Chondrocyte (in vitro differentiated cells): ENCODE data around the gene PLCH2. TPM values are rescaled to one million over a fixed set of nuclear protein-coding genes. Genes with fewer than 3 reads are reported as not detected.

Experiments used
- DNase-seq: peaks from one replicate; pipeline ENCODE4 v3.0.0; 2021; ENCODE audit warnings: mixed read lengths, low spot score
- H3K27ac Mint-ChIP-seq: one replicate; pipeline ENCODE4 v1.8.0; 2021; ENCODE audit warnings: mild to moderate bottlenecking, moderate library complexity, mixed read lengths; ENCODE audit not compliant: unreplicated experiment
- H3K27me3 Mint-ChIP-seq: 2 replicates; pipeline ENCODE4 v1.8.0; 2021; ENCODE audit warnings: low read depth, mixed read lengths
- H3K36me3 Mint-ChIP-seq: 2 replicates; pipeline ENCODE4 v1.8.0; 2021; ENCODE audit warnings: low read depth, mixed read lengths
- H3K4me1 Mint-ChIP-seq: 2 replicates; pipeline ENCODE4 v1.8.0; 2021; ENCODE audit warnings: low read depth, mild to moderate bottlenecking, mixed read lengths
- H3K4me3 Mint-ChIP-seq: one replicate; pipeline ENCODE4 v1.8.0; 2021; ENCODE audit warnings: mild to moderate bottlenecking, moderate library complexity, mixed read lengths; ENCODE audit not compliant: unreplicated experiment
- H3K9me3 Mint-ChIP-seq: 2 replicates; pipeline ENCODE4 v1.8.0; 2021; ENCODE audit warnings: low read depth, mixed read lengths
- CTCF ChIP-seq: fragments of 200-600 bp; sonication (generic); IDR thresholded peaks from 2 replicates; pipeline ENCODE4 v1.5.0; 2021; ENCODE audit warnings: antibody characterized with exemption, mild to moderate bottlenecking, moderate library complexity
- total RNA-seq: library from RNA; stranded (reverse); gene quantifications from 3 replicates; pipeline ENCODE4 v1.2.1, GENCODE V29; 2021

The PLCH2 gene
- total RNA-seq, 1 donor from 2014 or later, result 2.4 TPM

- Mint-ChIP-seq H3K27me3 (no peaks in the 10 kb centered on the region), H3K9me3 (no peaks in the 10 kb centered on the region), H3K36me3 (no peaks in the 10 kb centered on the region), H3K27ac (no peak overlapping the region), H3K4me3 (no peak overlapping the region), H3K4me1 (no peaks in the 10 kb centered on the region)
- TF ChIP-seq CTCF, result no peak
- DNase-seq, result no peak
Measured at GRCh38 chr1:2474104-2474844, 1.8 kb upstream of the PLCH2 start.

- Mint-ChIP-seq H3K36me3 (no peaks in the 10 kb centered on the region), H3K27me3 (no peaks in the 10 kb centered on the region), H3K4me1 (no peaks in the 10 kb centered on the region), H3K4me3 (no peak overlapping the region), H3K9me3 (no peaks in the 10 kb centered on the region), H3K27ac (no peak overlapping the region)
- DNase-seq, result no peak
- no peak for TF ChIP-seq CTCF
Measured at GRCh38 chr1:2474933-2475371, 1.1 kb upstream of the PLCH2 start.

GRCh38 chr1:2475571-2475970 is 518 bp upstream of the PLCH2 start:
- DNase-seq, result no peak
- Mint-ChIP-seq H3K4me3 (no peak overlapping the region), H3K27me3 (no peaks in the 10 kb centered on the region), H3K4me1 (no peaks in the 10 kb centered on the region), H3K36me3 (no peaks in the 10 kb centered on the region), H3K9me3 (no peaks in the 10 kb centered on the region), H3K27ac (no peak overlapping the region)
- no peak for TF ChIP-seq CTCF

GRCh38 chr1:2477309-2477708 is 1.2 kb downstream of the PLCH2 start:
- DNase-seq, result no peak
- no peaks in the 10 kb centered on the region for H3K9me3 Mint-ChIP-seq
- no peaks in the 10 kb centered on the region for H3K36me3 Mint-ChIP-seq
- no peak overlapping the region for H3K27ac Mint-ChIP-seq
- H3K4me1 Mint-ChIP-seq, result no peaks in the 10 kb centered on the region
- no peaks in the 10 kb centered on the region for H3K27me3 Mint-ChIP-seq
- no peak overlapping the region for H3K4me3 Mint-ChIP-seq
- no peak for TF ChIP-seq CTCF

GRCh38 chr1:2477791-2478499 is 1.9 kb downstream of the PLCH2 start:
- H3K36me3 Mint-ChIP-seq, result no peaks in the 10 kb centered on the region
- H3K4me1 Mint-ChIP-seq, result no peaks in the 10 kb centered on the region

More at GRCh38 chr1:2477791-2478499, 1.9 kb downstream of the PLCH2 start:
- Mint-ChIP-seq H3K27ac (no peak overlapping the region), H3K9me3 (no peaks in the 10 kb centered on the region), H3K4me3 (no peak overlapping the region), H3K27me3 (no peaks in the 10 kb centered on the region)
- DNase-seq, result no peak
- no peak for TF ChIP-seq CTCF
